Endothelial cell of umbilical vein (primary cell): Measurements from ENCODE around the gene MESP2.

Source experiments
- CTCF ChIP-seq, 2 donors: IDR thresholded peaks; 1 replicate in 1 of 2; 2 replicates in 1 of 2; pipeline ENCODE4 v1.5.1; 2011; ENCODE audit warnings: low read length in 2 of 2, mild to moderate bottlenecking in 2 of 2, moderate library complexity in 2 of 2, control low read depth in 1 of 2, inconsistent platforms in 1 of 2, low read depth in 1 of 2; ENCODE audit not compliant: insufficient read depth in 1 of 2; ENCODE audit errors: extremely low read depth in 1 of 2
- FOS ChIP-seq: IDR thresholded peaks from 2 replicates; pipeline ENCODE4 v1.6.1; 2011; ENCODE audit warnings: mild to moderate bottlenecking, low read length, moderate library complexity, borderline replicate concordance; ENCODE audit not compliant: insufficient read depth
- JUN ChIP-seq: IDR thresholded peaks from 2 replicates; pipeline ENCODE4 v1.6.1; 2011; ENCODE audit warnings: borderline replicate concordance, low read depth; ENCODE audit not compliant: insufficient read length, insufficient read depth
- POLR2AphosphoS5 ChIP-seq: IDR thresholded peaks from 2 replicates; pipeline ENCODE4 v1.6.1; 2012; ENCODE audit warnings: low read depth, mild to moderate bottlenecking, control low read depth, low read length, moderate library complexity; ENCODE audit not compliant: insufficient read depth

GRCh38 chr15:89827829-89828228 lies 51.7 kb downstream of the MESP2 start:
- TF ChIP-seq CTCF (IDR thresholded peaks at IDR 0.05; ENCODE audit: extremely low read depth in 1 of 2, insufficient read depth in 1 of 2, low read depth in 1 of 2, low read length in 2 of 2) (no peak), POLR2AphosphoS5 (no peak), FOS (no peak), JUN (no peak)
